ENCODE results near the gene FXR2. TPM values are rescaled to one million over a fixed set of nuclear protein-coding genes. Genes with fewer than 3 reads are reported as not detected.
A peak's percentile ranks its signal among the peaks of the same experiment; 100 is the strongest.

The FXR2 gene
- total and polyA plus RNA-seq, 9 of the 15 experiments (the other 6 are each of a cell fraction or from before 2014, with no cell fraction given) = 2.0 to 49.3 (median 24.5) TPM

- TF ChIP-seq, protein P1, sequence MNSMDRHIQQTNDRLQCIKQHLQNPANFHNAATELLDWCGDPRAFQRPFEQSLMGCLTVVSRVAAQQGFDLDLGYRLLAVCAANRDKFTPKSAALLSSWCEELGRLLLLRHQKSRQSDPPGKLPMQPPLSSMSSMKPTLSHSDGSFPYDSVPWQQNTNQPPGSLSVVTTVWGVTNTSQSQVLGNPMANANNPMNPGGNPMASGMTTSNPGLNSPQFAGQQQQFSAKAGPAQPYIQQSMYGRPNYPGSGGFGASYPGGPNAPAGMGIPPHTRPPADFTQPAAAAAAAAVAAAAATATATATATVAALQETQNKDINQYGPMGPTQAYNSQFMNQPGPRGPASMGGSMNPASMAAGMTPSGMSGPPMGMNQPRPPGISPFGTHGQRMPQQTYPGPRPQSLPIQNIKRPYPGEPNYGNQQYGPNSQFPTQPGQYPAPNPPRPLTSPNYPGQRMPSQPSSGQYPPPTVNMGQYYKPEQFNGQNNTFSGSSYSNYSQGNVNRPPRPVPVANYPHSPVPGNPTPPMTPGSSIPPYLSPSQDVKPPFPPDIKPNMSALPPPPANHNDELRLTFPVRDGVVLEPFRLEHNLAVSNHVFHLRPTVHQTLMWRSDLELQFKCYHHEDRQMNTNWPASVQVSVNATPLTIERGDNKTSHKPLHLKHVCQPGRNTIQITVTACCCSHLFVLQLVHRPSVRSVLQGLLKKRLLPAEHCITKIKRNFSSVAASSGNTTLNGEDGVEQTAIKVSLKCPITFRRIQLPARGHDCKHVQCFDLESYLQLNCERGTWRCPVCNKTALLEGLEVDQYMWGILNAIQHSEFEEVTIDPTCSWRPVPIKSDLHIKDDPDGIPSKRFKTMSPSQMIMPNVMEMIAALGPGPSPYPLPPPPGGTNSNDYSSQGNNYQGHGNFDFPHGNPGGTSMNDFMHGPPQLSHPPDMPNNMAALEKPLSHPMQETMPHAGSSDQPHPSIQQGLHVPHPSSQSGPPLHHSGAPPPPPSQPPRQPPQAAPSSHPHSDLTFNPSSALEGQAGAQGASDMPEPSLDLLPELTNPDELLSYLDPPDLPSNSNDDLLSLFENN (IDR thresholded peaks at IDR 0.05; ENCODE audit: low read depth in 2 of 2, low read length in 2 of 2) = no peak
- TF ChIP-seq RBBP5 (IDR thresholded peaks at IDR 0.05; ENCODE audit: borderline replicate concordance, insufficient read depth, low read length, poor library complexity, severe bottlenecking) = peak; percentile 22
- TF ChIP-seq ATF7 (IDR thresholded peaks at IDR 0.05) = no peak
- TF ChIP-seq, protein P2, sequence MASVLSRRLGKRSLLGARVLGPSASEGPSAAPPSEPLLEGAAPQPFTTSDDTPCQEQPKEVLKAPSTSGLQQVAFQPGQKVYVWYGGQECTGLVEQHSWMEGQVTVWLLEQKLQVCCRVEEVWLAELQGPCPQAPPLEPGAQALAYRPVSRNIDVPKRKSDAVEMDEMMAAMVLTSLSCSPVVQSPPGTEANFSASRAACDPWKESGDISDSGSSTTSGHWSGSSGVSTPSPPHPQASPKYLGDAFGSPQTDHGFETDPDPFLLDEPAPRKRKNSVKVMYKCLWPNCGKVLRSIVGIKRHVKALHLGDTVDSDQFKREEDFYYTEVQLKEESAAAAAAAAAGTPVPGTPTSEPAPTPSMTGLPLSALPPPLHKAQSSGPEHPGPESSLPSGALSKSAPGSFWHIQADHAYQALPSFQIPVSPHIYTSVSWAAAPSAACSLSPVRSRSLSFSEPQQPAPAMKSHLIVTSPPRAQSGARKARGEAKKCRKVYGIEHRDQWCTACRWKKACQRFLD (CRISPR knock-in tag; IDR thresholded peaks at IDR 0.05) = no peak
- TF ChIP-seq CCNT2 (IDR thresholded peaks at IDR 0.05; ENCODE audit: borderline replicate concordance, extremely low read depth, insufficient read length, low read depth, low read length) = no peak
- TF ChIP-seq, protein P3, sequence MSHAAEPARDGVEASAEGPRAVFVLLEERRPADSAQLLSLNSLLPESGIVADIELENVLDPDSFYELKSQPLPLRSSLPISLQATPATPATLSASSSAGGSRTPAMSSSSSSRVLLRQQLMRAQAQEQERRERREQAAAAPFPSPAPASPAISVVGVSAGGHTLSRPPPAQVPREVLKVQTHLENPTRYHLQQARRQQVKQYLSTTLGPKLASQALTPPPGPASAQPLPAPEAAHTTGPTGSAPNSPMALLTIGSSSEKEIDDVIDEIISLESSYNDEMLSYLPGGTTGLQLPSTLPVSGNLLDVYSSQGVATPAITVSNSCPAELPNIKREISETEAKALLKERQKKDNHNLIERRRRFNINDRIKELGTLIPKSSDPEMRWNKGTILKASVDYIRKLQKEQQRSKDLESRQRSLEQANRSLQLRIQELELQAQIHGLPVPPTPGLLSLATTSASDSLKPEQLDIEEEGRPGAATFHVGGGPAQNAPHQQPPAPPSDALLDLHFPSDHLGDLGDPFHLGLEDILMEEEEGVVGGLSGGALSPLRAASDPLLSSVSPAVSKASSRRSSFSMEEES (CRISPR knock-in tag; IDR thresholded peaks at IDR 0.05) = no peak
- no peak for TF ChIP-seq TFAP4 (CRISPR knock-in tag; IDR thresholded peaks at IDR 0.05; ENCODE audit: borderline replicate concordance)
- TF ChIP-seq, protein P4, sequence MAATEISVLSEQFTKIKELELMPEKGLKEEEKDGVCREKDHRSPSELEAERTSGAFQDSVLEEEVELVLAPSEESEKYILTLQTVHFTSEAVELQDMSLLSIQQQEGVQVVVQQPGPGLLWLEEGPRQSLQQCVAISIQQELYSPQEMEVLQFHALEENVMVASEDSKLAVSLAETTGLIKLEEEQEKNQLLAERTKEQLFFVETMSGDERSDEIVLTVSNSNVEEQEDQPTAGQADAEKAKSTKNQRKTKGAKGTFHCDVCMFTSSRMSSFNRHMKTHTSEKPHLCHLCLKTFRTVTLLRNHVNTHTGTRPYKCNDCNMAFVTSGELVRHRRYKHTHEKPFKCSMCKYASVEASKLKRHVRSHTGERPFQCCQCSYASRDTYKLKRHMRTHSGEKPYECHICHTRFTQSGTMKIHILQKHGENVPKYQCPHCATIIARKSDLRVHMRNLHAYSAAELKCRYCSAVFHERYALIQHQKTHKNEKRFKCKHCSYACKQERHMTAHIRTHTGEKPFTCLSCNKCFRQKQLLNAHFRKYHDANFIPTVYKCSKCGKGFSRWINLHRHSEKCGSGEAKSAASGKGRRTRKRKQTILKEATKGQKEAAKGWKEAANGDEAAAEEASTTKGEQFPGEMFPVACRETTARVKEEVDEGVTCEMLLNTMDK (IDR thresholded peaks at IDR 0.05; ENCODE audit: borderline replicate concordance, insufficient read depth, low read depth, low read length, poor library complexity, severe bottlenecking) = peak; percentile 91
- no peak for TF ChIP-seq CREB5 (CRISPR knock-in tag; IDR thresholded peaks at IDR 0.05)
- peak; percentile 27; the same call in 1 of the 2 replicates for TF ChIP-seq SMC3 (conservative IDR thresholded peaks at IDR 0.05; ENCODE audit: insufficient read depth, low read depth, low read length)
- TF ChIP-seq SNAPC5 (CRISPR knock-in tag; IDR thresholded peaks at IDR 0.05) = no peak
- no peak for TF ChIP-seq ZNF408 (CRISPR knock-in tag; IDR thresholded peaks at IDR 0.05; ENCODE audit: low read depth)
Measured at GRCh38 chr17:7586673-7587419, 27.9 kb downstream of the FXR2 start (continued).

Data from K562 (cell line).